Caco-2 (cell line): ENCODE data around the gene ITPRID1. TPM values are rescaled to one million over a fixed set of nuclear protein-coding genes. Genes with fewer than 3 reads are reported as not detected.

Experiments used
- BruUV-seq: library from RNA; stranded (reverse); fragments of 400-500 nt; replicated peaks from 2 replicates; lab custom pipeline; 2021; lab: Mats Ljungman, UMichigan
- CTCF ChIA-PET: fragments of 300-600 bp; sonication (Branson Sonifier 250); formaldehyde crosslinking; loops from one replicate; lab custom pipeline; 2022; ENCODE audit warnings: antibody characterized with exemption; lab: Charles Lee
- POLR2A ChIA-PET: fragments of 300-600 bp; sonication (Branson Sonifier 250); formaldehyde crosslinking; loops from one replicate; lab custom pipeline; 2022; ENCODE audit warnings: antibody characterized with exemption; lab: Charles Lee
- DNase-seq, 2 experiments: peaks; one replicate each; pipeline versions ENCODE4 v3.0.0 to v3.0.0-alpha.2; 2020 to 2022
- H3K27me3 ChIP-seq: replicated peaks from 2 replicates; pipeline ENCODE4 v1.6.0; 2011; ENCODE audit warnings: low read length; ENCODE audit not compliant: control insufficient read depth, insufficient read depth
- H3K36me3 ChIP-seq: 2 replicates; pipeline ENCODE4 v1.5.1; 2011; ENCODE audit warnings: low read length; ENCODE audit not compliant: control insufficient read depth, insufficient read depth
- H3K4me1 ChIP-seq: fragments of 250-450 bp; sonication (Bioruptor Pico); 2 replicates; pipeline ENCODE4 v1.5.1; 2020; ENCODE audit warnings: mild to moderate bottlenecking
- H3K4me3 ChIP-seq: 2 replicates; pipeline ENCODE4 v1.5.1; 2011; ENCODE audit warnings: low read depth, mild to moderate bottlenecking, control low read depth, low read length
- H3K9me3 ChIP-seq: fragments of 250-450 bp; sonication (Bioruptor Pico); 2 replicates; pipeline ENCODE4 v1.5.1; 2020; ENCODE audit warnings: mild to moderate bottlenecking, moderate library complexity
- H3K27ac Mint-ChIP-seq: one replicate; pipeline ENCODE4 v1.8.0; 2022; ENCODE audit warnings: mixed read lengths; ENCODE audit not compliant: unreplicated experiment
- H3K27me3 Mint-ChIP-seq: one replicate; pipeline ENCODE4 v1.8.0; 2022; ENCODE audit warnings: mixed read lengths; ENCODE audit not compliant: insufficient read depth, unreplicated experiment
- H3K36me3 Mint-ChIP-seq: one replicate; pipeline ENCODE4 v1.8.0; 2022; ENCODE audit warnings: mild to moderate bottlenecking, mixed read lengths; ENCODE audit not compliant: insufficient read depth, unreplicated experiment
- H3K4me1 Mint-ChIP-seq: one replicate; pipeline ENCODE4 v1.8.0; 2022; ENCODE audit warnings: low read depth, mixed read lengths; ENCODE audit not compliant: unreplicated experiment
- H3K4me3 Mint-ChIP-seq: one replicate; pipeline ENCODE4 v1.8.0; 2022; ENCODE audit warnings: mild to moderate bottlenecking, moderate library complexity, mixed read lengths; ENCODE audit not compliant: unreplicated experiment
- H3K9me3 Mint-ChIP-seq: one replicate; pipeline ENCODE4 v1.8.0; 2022; ENCODE audit warnings: mixed read lengths; ENCODE audit not compliant: unreplicated experiment
- intact Hi-C: fragments of 100-400 bp; cut with micrococcal nuclease; formaldehyde crosslinking; loops from one replicate; pipeline ENCODE4 v1.10.0; 2022; ENCODE audit not compliant: unreplicated experiment
- total RNA-seq: library from RNA; stranded (reverse); gene quantifications from 2 replicates; pipeline ENCODE4 v1.2.3, GENCODE V29; 2022
- TF ChIP-seq, protein P1 (sequence below), 2 experiments: fragments of 200-600 bp in 1 of 2; IDR thresholded peaks; 1 replicate in 1 of 2; 2 replicates in 1 of 2; pipeline versions ENCODE4 v1.5.1 to v1.8.0; 2011 to 2022; ENCODE audit warnings: antibody characterized with exemption in 1 of 2, control low read depth in 1 of 2, inconsistent platforms in 1 of 2, low read depth in 1 of 2, low read length in 1 of 2, mild to moderate bottlenecking in 1 of 2, moderate library complexity in 1 of 2; ENCODE audit not compliant: insufficient read depth in 1 of 2, severe bottlenecking in 1 of 2, unreplicated experiment in 1 of 2

ITPRID1 gene
- total RNA-seq, 1 experiment from 2014 or later: 0.09 TPM

DNA sequence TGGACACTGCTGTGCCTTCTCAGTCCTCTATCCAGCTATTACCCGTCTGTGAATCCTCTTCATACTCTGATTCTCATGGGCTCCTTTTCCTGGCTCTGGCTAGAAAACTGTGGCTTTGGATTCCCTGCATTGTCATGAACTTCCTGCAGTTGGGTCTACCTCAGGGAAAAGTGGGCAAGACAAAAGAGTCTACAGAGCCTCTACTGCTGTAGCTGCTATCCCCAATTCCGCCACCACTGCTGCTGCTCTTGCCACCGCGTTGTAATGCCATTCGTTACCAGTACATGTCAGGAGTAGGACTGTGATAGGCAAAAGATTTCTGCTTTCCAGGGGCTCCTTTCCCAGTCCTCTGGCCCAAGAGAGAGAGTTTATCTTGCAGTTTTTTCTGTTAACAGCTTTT lies 149.2 kb downstream of the ITPRID1 start:
- H3K4me3 Mint-ChIP-seq: no peak overlapping the region
- DNase-seq: peak in 1 of 2 experiments; percentile 13
- no peaks in the 10 kb centered on the region for H3K36me3 Mint-ChIP-seq
- TF ChIP-seq, protein P1, sequence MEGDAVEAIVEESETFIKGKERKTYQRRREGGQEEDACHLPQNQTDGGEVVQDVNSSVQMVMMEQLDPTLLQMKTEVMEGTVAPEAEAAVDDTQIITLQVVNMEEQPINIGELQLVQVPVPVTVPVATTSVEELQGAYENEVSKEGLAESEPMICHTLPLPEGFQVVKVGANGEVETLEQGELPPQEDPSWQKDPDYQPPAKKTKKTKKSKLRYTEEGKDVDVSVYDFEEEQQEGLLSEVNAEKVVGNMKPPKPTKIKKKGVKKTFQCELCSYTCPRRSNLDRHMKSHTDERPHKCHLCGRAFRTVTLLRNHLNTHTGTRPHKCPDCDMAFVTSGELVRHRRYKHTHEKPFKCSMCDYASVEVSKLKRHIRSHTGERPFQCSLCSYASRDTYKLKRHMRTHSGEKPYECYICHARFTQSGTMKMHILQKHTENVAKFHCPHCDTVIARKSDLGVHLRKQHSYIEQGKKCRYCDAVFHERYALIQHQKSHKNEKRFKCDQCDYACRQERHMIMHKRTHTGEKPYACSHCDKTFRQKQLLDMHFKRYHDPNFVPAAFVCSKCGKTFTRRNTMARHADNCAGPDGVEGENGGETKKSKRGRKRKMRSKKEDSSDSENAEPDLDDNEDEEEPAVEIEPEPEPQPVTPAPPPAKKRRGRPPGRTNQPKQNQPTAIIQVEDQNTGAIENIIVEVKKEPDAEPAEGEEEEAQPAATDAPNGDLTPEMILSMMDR (IDR thresholded peaks at IDR 0.05; ENCODE audit: insufficient read depth in 1 of 2, low read depth in 1 of 2, low read length in 1 of 2, severe bottlenecking in 1 of 2, unreplicated experiment in 1 of 2): peak; percentile 26 to 33
- Histone ChIP-seq H3K4me1 (no peaks in the 10 kb centered on the region), H3K4me3 (no peak overlapping the region), H3K9me3 (no peaks in the 10 kb centered on the region), H3K27me3 (no peaks in the 10 kb centered on the region), H3K36me3 (no peaks in the 10 kb centered on the region)
- ChIA-PET POLR2A (no interaction called here), CTCF (no interaction called here)
- no peak overlapping the region for H3K27ac Mint-ChIP-seq
- intact Hi-C loops: no loop called here
- no peaks in the 10 kb centered on the region for H3K4me1 Mint-ChIP-seq
- H3K27me3 Mint-ChIP-seq: peaks cover 33% of the 10 kb centered on the region
- BruUV-seq: no TSS peak
- H3K9me3 Mint-ChIP-seq: no peaks in the 10 kb centered on the region

DNA sequence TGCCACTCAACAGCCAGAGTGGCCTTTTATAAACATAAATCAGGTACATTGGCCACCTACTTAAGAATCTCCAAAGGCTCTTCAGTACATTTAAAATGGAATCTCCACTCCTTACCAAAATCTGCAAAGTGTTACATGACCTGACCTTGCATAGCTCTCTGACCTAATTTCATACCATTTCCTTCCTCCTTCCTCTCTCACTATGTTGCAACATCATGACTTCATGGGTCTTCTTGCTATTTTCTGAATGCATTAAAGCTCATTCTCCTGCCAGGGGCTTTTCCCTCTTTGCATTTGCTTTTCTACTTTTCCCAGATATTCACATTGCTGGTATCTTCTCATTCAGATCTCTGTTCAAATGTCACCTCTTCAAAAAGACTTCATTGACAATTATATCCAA lies 151.0 kb downstream of the ITPRID1 start:
- Mint-ChIP-seq H3K36me3 (no peaks in the 10 kb centered on the region), H3K9me3 (no peaks in the 10 kb centered on the region), H3K27me3 (peaks cover 32% of the 10 kb centered on the region), H3K27ac (no peak overlapping the region), H3K4me3 (no peak overlapping the region), H3K4me1 (no peaks in the 10 kb centered on the region)
- ChIA-PET POLR2A (no interaction called here), CTCF (no interaction called here)
- DNase-seq: no peak
- Histone ChIP-seq H3K27me3 (no peaks in the 10 kb centered on the region), H3K4me3 (no peak overlapping the region), H3K4me1 (no peaks in the 10 kb centered on the region), H3K36me3 (no peaks in the 10 kb centered on the region), H3K9me3 (no peaks in the 10 kb centered on the region)
- TF ChIP-seq, protein P1 (IDR thresholded peaks at IDR 0.05; ENCODE audit: insufficient read depth in 1 of 2, low read depth in 1 of 2, low read length in 1 of 2, severe bottlenecking in 1 of 2, unreplicated experiment in 1 of 2): no peak
- intact Hi-C loops: no loop called here
- BruUV-seq: no TSS peak

DNA sequence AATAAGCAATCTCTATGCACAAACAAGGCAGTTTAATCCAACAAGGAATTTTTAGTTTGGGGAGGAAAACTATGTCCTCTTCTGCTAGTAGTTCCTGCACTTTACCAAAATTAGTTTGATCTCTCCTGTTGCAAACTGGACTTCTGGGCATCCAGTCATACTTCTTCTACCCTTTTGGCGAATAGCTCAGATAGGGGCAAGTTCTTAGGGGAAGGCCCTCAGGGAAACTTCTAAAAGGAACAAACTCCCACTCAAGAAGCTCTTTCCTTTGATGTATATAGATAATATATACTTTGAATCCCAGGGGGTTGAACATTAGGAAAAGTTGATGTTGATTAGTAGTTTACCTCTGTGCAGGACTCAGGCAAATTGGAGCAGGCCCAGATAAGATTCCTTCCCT lies 151.7 kb downstream of the ITPRID1 start:
- CTCF ChIA-PET: interaction anchor here (0.6 kb wide), 1 partner anchor 188 kb away, joined by 3 read pairs; no protein-coding TSS in a partner anchor
- intact Hi-C loops: no loop called here
- Mint-ChIP-seq H3K9me3 (no peaks in the 10 kb centered on the region), H3K36me3 (no peaks in the 10 kb centered on the region), H3K27ac (no peak overlapping the region), H3K4me3 (no peak overlapping the region), H3K4me1 (no peaks in the 10 kb centered on the region), H3K27me3 (peaks cover 32% of the 10 kb centered on the region)
- no peak overlapping the region for H3K4me3 ChIP-seq
- POLR2A ChIA-PET: no interaction called here
- DNase-seq: no peak
- no peaks in the 10 kb centered on the region for H3K9me3 ChIP-seq
- no peaks in the 10 kb centered on the region for H3K4me1 ChIP-seq
- TF ChIP-seq, protein P1 (IDR thresholded peaks at IDR 0.05; ENCODE audit: insufficient read depth in 1 of 2, low read depth in 1 of 2, low read length in 1 of 2, severe bottlenecking in 1 of 2, unreplicated experiment in 1 of 2): no peak
- H3K27me3 ChIP-seq: no peaks in the 10 kb centered on the region
- no peaks in the 10 kb centered on the region for H3K36me3 ChIP-seq
- no TSS peak for BruUV-seq
